Body of pancreas (tissue), 4 donors: ENCODE results near the gene DOC2A.

Experiments
- CTCF ChIP-seq, 7 experiments: fragments of 450-650 bp in 4 of 7; fragments of 200-600 bp in 3 of 7; sonication (generic) in 3 of 7; IDR thresholded peaks; one replicate each; pipeline ENCODE4 v1.5.1; 2016 to 2019; ENCODE audit warnings: antibody characterized with exemption in 7 of 7
- POLR2A ChIP-seq, 3 donors: fragments of 450-650 bp; IDR thresholded peaks; one replicate each; pipeline ENCODE4 v1.6.1; 2016; ENCODE audit warnings: antibody characterized with exemption in 3 of 3, mild to moderate bottlenecking in 2 of 3

- no peak for TF ChIP-seq CTCF (IDR thresholded peaks at IDR 0.05)
- no peak for TF ChIP-seq POLR2A (IDR thresholded peaks at IDR 0.05)
Observed at GRCh38 chr16:29989111-29989858, 21.5 kb downstream of the DOC2A start.
